ENCODE data around the gene BRSK2.

BRSK2 gene

DNA sequence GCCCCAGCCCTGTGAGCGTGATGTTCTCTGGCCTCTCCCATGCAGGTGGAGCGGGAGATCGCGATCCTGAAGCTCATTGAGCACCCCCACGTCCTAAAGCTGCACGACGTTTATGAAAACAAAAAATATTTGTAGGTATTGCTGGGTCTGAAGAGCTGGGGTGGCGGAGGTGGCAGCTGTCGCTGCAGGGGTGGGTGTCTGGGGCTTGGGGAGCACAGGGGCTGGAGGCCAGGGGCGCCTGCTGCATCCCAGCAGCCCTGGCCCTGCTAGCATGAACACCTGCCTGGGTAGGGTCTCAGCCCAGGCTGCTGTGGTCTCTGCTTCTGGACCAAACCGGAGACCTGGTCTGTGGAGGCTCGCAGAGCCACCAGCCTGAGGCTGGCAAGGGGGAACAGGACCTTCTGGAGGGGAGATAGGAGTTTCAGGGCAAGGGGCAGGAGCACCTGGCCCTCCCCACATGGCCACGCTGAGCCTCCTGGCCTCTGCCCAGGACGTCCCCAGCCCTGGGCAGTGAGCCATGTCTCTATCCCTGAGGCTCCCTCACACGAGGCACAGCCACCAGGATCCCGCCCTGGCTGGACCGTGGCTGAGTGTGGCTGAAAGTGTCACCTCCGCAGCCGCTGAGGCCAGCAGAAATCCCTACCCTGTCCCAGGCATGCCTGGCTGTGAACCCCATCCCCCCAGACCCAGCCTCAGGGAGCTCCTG, 48.7 kb downstream of the BRSK2 start:
- no peak for DNase-seq (ENCODE audit: low read depth)

DNA sequence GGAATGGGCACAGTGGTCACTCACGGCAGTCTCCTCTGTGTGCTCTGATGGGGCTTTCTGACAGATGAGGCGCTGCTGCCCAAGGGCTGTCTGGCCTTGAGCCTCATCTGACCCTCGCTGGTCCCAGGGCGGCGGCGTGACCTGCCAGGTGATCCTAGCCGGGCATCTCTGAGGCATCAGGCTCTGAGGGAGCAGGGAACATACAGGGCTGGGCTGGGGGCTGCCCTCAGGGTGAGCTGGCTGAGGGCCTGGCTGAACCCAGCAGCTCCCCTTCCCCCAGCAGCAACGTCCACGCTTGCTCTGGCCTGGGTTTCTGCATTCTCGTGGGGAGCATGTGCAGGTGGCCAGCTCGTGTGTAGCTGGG, 49.2 kb downstream of the BRSK2 start:
- DNase-seq (ENCODE audit: low read depth): no peak

DNA sequence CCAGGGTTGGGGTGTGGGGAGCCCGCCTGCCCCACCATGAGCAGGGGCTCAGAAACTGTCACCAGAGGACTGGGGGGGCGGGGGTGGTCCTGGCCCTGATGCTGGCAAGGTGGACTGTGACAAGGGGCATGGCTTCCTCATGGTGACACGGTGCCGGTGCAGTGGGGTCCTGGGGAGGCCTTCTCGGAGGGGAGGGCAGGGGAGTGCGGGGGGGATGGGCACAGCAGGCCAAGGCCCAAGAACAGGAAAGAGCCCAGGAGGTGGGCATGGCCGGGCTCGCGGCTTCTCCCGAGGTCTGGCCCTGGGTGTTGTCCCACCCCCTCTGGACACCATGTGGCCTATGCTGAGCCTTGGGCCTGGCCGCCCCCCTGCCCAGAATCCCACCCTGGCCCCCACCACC, 49.6 kb downstream of the BRSK2 start:
- no peak for DNase-seq (ENCODE audit: low read depth)

DNA sequence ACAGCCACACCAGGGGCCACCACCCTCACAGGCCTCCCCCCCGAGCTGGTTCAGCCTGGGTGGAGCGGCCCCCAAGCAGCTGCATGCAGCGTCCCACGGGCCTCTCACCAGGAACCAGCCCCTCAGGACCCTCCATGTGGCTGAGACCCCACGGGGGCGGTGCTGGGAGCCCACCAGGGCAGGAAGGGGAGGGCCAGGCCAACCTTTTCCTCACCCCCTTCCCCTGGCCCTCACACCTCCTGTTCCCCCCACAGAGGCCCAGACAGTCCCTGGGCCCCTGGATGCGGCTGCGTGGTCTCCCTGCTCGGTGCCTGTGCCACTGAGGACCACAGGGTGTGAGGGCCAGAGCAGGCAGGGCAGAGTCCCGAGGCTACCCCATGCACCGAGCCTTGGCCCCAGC, 50.3 kb downstream of the BRSK2 start:
- DNase-seq (ENCODE audit: low read depth): no peak

DNA sequence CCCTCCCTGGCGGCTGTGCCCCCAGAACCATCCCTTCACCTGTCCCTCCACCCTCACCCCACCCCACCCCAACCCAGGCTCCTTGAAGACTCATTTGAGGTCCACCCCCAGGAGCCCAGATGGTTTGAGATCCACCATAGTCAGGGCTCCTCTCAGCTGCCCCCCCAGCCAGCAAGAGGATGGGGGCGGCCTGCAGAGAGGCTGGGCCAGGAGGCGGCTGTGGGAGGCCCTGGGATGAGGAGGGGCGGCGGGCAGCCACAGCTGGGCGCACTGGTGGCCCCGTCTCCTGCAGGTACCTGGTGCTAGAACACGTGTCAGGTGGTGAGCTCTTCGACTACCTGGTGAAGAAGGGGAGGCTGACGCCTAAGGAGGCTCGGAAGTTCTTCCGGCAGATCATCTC, 50.8 kb downstream of the BRSK2 start:
- no peak for DNase-seq (ENCODE audit: low read depth)

DNA sequence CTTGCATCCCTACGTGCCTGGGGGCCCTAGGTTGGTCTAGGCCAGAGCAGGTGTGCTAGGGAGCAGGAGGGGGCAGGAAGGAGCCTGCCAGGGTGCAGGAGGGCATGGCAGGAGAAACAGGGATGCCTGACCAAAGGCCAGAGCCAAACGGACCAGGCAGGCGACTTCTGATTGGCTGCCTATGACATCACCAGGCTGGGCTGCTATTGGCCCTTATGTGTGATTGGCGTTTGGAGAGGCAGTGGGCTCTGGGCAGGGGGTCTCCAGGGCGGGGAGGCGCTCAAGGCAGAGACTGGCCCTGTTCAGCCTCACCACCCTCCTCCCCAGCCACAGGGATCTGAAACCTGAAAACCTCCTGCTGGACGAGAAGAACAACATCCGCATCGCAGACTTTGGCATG, 52.4 kb downstream of the BRSK2 start:
- no peak for DNase-seq (ENCODE audit: low read depth)

DNA sequence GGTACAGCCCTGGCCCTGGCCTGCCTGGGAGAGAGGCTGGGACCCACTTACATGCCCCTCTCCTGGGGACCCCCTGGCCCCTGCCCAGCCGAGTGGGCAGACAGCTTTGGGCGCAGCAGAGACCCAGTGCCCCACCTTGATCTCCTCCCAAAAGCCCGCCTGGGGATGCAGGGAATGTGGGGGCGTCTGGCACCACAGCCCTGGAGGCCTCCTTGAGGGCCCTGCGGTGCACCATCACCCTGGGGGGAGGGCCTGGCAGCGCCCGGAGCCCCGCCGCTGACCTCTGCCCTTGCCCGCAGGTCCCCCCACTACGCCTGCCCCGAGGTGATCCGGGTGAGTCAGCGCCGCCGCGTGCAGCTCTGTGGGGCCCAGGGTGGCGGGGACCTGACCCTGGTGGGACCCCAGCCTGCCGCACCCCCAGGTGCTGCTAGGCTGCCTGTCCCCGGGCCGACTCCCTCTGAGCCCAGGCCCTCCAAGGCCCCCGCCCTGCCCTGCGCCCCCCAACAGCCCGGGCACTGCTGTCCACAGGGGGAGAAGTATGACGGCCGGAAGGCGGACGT, 53.2 kb downstream of the BRSK2 start:
- no peak for DNase-seq (ENCODE audit: low read depth)

DNA sequence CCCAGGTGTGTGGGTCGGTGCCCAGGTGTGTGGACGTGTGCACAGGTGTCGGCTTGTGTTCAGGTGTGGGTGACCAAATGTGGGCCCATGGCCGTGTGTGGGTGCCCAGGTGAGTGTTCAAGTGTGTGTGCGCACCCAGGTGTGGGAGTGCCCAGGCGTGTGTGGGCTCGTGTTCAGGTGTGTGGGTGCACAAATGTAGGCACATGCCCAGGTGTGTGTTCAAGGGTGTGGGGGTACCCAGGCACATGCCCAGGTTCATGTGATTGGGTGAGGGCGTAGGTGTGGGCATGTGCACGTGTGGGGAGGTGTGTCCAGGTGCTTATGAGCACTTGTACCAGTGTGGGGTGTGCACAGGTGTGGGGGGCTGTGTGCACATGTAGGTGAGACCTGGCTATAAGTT, 54.0 kb downstream of the BRSK2 start:
- DNase-seq (ENCODE audit: low read depth): no peak

DNA sequence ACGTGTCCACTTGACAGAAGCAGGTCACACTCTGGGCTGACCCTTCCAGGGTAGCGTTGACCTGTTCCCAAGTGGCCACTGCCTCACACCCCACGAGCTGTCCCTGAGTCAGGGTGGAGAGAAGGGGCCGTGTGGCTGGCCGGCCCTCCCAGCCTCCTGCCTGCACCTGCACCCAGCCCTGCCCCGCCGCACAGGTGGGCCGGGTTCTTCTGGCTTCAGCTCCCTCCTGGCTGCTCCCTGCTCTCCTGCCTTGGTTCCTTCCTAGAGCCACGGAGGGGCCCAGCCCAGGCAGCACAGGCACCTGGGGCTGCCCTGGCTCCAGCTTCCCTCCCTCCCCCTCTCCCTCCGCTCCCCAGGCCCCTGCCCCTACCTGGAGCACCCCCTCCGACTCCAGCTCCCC, 54.6 kb downstream of the BRSK2 start:
- DNase-seq (ENCODE audit: low read depth): no peak

DNA sequence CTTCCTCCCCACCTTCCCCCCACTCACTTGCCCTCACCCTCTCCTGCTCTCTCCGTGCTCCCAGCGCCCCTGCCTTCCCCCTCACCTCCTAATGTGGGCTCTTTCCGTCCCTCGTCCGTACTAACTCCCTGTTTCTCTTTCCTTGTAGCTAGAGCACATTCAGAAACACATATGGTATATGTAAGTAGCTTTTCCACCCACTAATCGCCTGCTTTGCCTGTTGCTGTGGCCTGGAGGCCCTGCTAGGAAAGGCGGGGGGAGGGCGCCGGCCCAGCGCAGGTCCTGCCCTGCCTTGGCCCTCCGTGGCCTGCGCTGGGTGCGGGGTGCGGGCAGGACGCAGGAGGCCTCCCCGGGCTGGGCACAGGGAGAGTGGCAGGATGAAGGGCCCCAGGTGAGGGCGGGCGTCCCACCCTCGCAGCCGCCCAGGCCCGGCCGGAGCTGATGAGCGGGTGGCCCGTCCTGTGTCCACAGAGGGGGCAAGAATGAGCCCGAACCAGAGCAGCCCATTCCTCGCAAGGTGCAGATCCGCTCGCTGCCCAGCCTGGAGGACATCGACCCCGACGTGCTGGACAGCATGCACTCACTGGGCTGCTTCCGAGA, 55.2 kb downstream of the BRSK2 start:
- no peak for DNase-seq (ENCODE audit: low read depth)

DNA sequence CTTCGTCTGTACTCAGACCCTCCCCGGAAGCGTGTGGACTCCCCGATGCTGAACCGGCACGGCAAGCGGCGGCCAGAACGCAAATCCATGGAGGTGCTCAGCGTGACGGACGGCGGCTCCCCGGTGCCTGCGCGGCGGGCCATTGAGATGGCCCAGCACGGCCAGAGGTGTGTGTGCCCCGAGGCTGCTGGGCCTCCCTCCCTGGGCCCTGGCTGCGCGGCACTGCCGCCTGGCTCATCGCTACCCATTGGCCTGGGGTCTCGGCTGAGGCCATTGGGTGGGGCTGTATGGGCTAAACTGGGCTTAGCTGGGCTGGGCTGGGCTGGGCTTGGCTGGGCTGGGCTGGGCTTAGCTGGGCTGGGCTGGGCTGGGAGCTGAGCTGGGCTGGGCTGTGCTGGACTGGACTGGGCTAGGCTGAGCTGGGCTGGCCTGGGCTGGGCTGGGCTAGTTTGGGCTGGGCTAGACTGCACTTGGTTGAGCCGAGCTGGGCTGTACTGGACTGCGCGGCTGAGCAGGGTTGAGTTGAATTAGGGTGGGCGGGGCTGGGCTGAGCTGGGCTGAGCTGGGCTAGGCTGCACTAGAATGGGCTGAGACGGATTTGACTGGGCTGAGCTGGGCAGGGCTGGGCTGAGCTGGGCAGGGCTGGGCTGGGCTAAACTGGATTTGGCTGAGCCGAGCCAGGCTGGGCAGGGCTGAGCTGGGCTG, 56.2 kb downstream of the BRSK2 start:
- no peak for DNase-seq (ENCODE audit: low read depth)

DNA sequence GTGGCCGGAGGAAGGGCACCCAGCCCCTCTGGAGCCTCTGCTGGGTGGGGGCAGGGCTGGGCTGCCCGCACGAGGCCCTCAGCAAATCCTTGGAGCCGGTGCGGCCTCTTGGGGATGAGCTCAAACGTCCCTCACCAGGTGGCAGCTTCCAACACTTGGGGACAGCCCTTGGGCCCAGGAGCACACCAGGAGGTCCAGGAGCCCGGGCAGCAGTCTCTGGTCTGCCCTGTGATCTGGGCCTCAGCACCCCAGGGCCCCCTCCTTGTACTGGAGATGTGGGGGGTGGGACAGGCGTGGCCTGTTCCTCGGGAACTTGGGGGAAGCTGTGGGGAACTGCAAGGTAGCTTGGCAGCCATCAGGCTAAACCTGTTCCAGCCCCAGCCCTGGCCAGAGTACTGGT, 56.9 kb downstream of the BRSK2 start:
- no peak for DNase-seq (ENCODE audit: low read depth)

DNA sequence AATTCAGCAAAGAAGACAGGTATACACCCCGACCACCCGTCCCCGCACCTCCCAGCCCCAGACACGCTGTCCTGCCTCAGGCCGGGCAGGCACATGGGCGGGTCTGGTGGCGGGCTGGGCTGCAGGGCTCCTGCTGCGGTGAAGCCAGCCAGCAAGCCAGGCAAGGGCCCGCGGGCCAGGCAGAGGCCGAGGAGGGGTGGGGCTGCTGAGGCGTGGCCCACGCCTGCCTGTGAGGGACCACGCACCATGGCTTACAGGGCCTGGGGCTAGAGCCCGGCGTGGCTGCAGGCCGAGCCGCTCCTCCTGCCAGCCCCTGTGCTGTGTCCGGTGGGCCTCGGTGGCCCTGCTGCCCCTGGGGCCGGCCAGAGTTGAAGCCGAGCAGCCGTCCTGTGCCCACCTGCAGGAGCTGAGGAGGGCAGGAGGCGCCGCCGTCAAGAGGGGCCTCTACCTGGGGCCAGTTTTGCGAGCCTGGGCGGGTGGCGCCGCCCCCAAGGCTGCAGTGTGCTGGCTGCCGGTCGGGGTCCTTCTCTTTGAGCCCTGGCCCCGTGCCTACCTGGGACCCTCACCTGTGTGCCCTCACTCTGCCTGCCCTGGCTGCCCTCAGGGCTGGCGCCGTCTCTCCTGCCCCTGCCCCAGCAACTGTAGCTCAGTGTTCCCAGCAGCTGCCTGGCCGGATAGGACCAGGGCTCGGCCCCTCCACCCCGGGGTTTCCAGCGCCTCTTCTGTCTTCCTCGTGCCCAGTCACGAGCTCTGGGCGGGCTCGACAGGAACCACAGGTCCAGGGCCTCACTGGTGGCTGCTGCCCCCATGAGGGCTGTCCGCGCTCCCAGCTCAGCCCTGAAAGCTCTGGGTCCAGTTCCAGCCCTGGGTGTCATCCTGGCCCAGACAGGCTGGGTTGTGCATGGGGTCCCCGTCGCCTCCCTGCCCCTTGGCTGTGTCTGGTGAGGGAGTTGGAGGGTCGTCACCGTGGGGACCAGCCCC, 58.4 kb downstream of the BRSK2 start:
- no peak for DNase-seq (ENCODE audit: low read depth)

DNA sequence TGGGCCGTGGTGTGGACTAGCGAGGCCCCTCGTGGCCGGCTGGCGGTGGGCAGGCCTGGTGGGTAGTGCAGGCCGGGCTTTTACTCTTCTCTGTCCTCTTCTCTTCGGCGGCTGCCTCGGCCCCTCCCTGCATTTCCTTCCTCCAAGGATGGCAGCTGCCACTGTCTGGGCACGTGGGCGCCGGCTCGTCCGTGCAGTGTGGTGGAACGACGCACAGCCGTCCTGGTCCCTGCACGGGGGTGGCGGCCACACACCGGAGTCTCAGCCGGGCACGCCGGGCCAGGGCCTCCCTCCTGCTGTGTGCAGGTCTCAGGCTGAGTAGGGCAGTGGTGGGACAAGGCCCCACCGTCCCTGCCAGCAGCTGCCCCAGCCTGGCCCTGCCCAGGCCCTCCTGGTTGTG, 59.1 kb downstream of the BRSK2 start:
- no peak for DNase-seq (ENCODE audit: low read depth)

DNA sequence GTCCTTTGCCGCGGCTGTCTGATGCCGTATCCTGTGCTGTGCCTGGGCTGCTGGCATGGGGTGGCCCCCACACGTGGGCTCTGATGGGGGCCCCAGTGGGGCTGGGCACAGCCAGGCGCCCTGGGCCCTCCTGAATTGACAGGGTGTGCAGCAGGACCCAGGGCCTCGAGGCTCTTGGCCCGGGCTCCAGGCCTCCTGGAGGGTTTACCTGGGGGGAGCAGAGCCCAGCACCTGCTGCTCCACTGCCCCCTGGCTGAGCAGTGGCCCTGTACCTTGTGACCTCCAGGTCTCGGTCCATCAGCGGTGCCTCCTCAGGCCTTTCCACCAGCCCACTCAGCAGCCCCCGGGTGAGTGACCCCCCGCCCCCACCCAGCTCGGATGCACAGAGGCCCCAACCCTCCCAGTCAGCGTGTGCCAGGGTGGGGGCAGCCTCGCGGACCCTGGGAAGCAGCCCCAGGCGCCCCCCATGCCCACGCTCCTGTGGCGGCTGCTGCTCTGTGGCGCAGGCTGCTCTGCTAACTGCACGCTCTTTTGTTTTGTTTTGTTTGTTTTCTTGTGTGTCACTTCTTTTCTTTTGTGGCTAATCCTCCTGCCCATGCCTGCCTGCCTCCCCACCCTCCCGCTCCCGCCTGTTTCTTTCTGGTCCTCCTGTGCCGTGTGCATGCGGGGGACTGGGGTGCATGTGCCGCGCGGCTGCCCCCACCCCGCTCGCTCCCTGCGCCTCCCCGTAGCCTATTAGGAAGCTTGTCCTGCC, 59.9 kb downstream of the BRSK2 start:
- DNase-seq (ENCODE audit: low read depth): no peak

DNA sequence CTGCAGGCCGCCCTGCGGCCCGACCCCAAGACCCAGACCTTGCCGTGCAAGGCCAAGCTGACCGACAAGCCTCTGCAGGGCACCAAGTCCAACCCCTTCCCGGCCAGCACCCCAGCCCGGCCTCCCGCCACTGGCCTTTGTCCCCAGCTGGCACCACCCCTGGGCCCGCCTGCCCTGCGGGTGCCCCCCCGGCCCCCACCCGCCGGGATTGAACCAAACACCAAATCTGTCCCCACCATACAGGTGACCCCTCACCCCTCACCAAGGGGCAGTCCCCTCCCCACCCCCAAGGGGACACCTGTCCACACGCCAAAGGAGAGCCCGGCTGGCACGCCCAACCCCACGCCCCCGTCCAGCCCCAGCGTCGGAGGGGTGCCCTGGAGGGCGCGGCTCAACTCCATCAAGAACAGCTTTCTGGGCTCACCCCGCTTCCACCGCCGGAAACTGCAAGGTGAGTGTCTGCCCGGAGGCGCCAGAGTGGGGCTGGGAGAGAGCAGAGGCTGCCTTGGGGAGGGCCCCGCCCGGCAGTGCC, 60.7 kb downstream of the BRSK2 start:
- DNase-seq (ENCODE audit: low read depth): no peak

DNA sequence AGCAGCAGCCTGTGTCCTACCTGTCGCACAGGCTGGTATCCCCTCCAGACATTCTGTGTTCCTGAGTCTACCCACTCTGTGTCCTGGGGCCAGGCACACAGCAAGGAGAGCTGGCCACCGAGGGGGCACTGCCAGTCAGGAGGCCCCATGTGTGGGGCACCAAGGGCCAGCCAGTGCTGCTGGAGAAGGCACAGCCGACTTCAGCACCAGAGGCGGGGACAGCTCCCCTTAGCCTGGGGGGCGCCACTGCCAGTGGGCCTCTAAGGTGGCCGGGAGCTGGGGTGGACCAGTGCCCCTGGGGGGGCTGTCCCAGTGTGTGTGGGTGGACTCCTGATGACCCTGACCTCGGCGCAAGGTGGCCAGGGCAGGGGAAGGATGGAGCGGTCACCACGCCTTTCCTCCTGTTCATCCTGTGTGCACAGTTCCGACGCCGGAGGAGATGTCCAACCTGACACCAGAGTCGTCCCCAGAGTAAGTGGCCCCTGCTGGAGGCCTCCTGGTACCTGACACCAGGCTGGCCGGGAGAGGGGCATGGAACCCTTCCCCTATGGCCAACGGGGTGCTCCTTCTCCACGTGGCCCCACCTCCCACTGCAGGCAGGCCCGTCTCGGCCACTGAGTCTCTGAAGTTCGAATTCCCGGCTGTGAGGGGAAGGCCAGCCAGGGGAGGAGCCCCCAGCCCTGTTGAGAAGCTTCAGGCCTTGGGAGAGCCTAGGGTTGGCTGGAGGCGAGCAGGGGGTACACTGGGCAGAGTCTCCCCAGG, 61.4 kb downstream of the BRSK2 start:
- DNase-seq (ENCODE audit: low read depth): no peak

DNA sequence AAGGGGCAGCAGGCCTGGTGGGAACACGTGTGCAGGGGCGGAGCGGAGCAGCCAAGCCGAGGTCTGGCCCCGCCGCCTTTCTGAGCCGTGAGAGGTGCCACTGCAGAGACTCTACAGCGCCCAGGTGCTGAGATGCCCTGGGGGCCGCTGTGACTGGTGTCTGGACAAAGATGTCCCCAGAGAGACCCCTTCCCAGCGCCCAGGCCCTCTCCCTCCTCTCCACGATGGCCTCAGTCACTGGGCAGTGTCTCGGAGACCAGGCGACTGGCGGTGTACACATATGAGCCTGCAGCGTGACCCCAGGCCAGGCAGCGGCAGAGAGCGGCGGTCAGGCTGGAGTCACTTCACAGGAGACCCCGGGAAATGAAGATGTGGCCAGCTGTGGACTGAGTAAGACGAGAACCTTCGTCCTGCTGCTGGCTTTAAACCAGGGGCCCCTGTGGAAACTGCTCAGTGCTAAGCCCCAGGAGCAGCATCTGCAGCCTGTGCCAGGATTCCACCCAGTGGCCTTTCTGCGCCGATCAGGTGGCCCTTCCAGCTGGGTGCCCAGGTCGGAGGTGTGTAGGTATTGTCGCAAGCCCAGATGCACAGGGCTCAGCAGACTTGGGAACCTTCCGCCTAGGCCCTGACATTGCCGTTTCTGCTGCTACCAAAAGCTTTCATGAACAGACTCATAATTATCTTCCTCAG, 62.2 kb downstream of the BRSK2 start:
- no peak for DNase-seq (ENCODE audit: low read depth)

DNA sequence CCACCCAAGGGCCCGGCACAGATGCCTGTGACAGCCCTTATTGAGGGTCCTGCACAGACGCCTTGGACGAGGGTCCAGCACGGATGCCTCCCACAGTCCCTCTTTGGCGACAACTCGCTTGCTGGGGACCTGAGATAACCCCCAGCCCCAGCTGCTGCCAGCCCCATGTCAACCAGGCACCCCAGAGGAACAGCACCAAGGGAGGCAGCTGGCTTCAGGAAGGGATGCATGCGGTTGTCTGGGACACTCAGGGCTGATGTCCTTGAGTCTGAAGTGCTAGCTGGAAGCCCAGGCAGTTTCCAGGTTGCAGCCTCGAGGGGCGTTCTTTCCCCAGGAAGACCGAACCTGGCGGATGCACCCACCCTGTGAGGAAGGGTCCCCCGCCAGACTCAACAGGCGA, 63.0 kb downstream of the BRSK2 start:
- DNase-seq (ENCODE audit: low read depth): no peak

DNA sequence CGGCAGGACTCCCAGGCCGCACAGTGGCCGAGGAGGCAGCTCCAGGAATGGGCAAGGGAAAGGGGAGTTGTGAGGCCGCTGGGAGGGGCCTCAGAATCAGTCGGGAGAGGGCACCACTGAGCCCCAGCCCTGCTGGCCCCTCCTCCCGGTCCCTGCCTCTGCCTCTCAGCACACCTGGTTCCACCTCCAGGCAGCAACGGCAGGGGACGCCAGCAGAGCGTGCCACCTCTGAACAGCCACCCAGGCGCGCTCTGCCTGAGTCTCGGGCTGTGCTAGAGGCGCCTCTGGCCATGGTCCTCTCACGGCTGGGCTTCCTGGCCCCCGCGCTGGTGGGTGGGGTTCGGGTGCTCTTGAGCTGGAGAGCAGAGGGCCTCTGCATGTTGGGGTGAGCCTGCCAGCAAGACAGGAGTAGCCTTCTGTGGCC, 63.9 kb downstream of the BRSK2 start:
- no peak for DNase-seq (ENCODE audit: low read depth)

Measured in stimulated activated CD8-positive, alpha-beta memory T cell treated with anti-CD3 and anti-CD28 coated beads, Interleukin-12 subunit alpha, Interleukin-12 subunit beta, amount 100 ng/mL, for 4 hours (primary cell).